Measurements from ENCODE around the gene DPF3.

The DPF3 gene

DNA sequence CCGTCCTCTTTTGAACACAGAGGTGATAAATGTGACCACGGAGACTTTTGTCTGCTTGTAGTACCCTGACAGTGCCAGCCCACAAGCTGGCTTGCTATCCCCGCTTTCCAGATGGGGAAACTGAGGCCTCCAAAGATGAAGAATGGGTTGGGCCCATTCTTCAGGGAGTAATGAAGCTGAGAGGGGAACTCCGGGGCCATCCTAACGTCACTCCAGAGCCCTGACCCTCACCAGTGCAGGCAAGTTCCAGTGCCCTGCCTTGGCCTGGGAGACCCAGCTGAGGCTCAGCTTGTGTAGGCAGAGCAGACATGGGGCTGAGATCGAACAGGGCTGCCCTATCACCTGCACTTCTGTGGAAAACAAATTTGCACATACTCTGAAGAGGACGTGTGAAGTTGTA, 277.1 kb downstream of the DPF3 start:
- H3K4me3 ChIP-seq (ENCODE audit: low read length), result no peak overlapping the region

GRCh38 chr14:72616294-72616693, 277.6 kb downstream of the DPF3 start:
- Histone ChIP-seq H3K27ac (ENCODE audit: low read depth, low read length) (no peak overlapping the region), H3K27me3 (ENCODE audit: control insufficient read depth, low read length) (no peaks in the 10 kb centered on the region), H3F3A (ENCODE audit: control insufficient read depth, insufficient read depth) (no peaks in the 10 kb centered on the region), H4K20me1 (ENCODE audit: control insufficient read depth, insufficient read depth, low read depth, low read length) (no peaks in the 10 kb centered on the region), H3K4me3 (ENCODE audit: low read length) (no peak overlapping the region), H3K4me1 (ENCODE audit: control insufficient read depth, low read length) (no peaks in the 10 kb centered on the region), H3K4me2 (ENCODE audit: low read length) (no peak overlapping the region), H3K9me2 (replicated peaks; ENCODE audit: control insufficient read depth, low read length) (no peaks in the 10 kb centered on the region), H3K9me3 (ENCODE audit: control insufficient read depth, insufficient read depth, low read length) (no peaks in the 10 kb centered on the region), H3K36me3 (ENCODE audit: control insufficient read depth, low read length) (no peaks in the 10 kb centered on the region), H3K79me2 (ENCODE audit: control insufficient read depth, low read length) (no peaks in the 10 kb centered on the region)
- TF ChIP-seq, protein P1, sequence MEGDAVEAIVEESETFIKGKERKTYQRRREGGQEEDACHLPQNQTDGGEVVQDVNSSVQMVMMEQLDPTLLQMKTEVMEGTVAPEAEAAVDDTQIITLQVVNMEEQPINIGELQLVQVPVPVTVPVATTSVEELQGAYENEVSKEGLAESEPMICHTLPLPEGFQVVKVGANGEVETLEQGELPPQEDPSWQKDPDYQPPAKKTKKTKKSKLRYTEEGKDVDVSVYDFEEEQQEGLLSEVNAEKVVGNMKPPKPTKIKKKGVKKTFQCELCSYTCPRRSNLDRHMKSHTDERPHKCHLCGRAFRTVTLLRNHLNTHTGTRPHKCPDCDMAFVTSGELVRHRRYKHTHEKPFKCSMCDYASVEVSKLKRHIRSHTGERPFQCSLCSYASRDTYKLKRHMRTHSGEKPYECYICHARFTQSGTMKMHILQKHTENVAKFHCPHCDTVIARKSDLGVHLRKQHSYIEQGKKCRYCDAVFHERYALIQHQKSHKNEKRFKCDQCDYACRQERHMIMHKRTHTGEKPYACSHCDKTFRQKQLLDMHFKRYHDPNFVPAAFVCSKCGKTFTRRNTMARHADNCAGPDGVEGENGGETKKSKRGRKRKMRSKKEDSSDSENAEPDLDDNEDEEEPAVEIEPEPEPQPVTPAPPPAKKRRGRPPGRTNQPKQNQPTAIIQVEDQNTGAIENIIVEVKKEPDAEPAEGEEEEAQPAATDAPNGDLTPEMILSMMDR (IDR thresholded peaks at IDR 0.05; ENCODE audit: low read depth, low read length, poor library complexity, severe bottlenecking), result no peak
- TF ChIP-seq EZH2phosphoT487 (IDR thresholded peaks at IDR 0.05; ENCODE audit: borderline replicate concordance, low read length), result no peak

More for the DNA sequence above, 277.1 kb downstream of the DPF3 start:
- H3F3A ChIP-seq (ENCODE audit: control insufficient read depth, insufficient read depth), result no peaks in the 10 kb centered on the region
- no peaks in the 10 kb centered on the region for H3K9me3 ChIP-seq (ENCODE audit: control insufficient read depth, insufficient read depth, low read length)
- no peak for TF ChIP-seq EZH2phosphoT487 (IDR thresholded peaks at IDR 0.05; ENCODE audit: borderline replicate concordance, low read length)
- TF ChIP-seq, protein P1 (IDR thresholded peaks at IDR 0.05; ENCODE audit: low read depth, low read length, poor library complexity, severe bottlenecking), result no peak
- no peak overlapping the region for H3K4me2 ChIP-seq (ENCODE audit: low read length)
- H3K79me2 ChIP-seq (ENCODE audit: control insufficient read depth, low read length), result no peaks in the 10 kb centered on the region
- no peaks in the 10 kb centered on the region for H3K9me2 ChIP-seq (replicated peaks; ENCODE audit: control insufficient read depth, low read length)
- no peak overlapping the region for H3K27ac ChIP-seq (ENCODE audit: low read depth, low read length)
- no peaks in the 10 kb centered on the region for H3K36me3 ChIP-seq (ENCODE audit: control insufficient read depth, low read length)
- no peaks in the 10 kb centered on the region for H4K20me1 ChIP-seq (ENCODE audit: control insufficient read depth, insufficient read depth, low read depth, low read length)
- no peaks in the 10 kb centered on the region for H3K27me3 ChIP-seq (ENCODE audit: control insufficient read depth, low read length)
- H3K4me1 ChIP-seq (ENCODE audit: control insufficient read depth, low read length), result no peaks in the 10 kb centered on the region

DNA sequence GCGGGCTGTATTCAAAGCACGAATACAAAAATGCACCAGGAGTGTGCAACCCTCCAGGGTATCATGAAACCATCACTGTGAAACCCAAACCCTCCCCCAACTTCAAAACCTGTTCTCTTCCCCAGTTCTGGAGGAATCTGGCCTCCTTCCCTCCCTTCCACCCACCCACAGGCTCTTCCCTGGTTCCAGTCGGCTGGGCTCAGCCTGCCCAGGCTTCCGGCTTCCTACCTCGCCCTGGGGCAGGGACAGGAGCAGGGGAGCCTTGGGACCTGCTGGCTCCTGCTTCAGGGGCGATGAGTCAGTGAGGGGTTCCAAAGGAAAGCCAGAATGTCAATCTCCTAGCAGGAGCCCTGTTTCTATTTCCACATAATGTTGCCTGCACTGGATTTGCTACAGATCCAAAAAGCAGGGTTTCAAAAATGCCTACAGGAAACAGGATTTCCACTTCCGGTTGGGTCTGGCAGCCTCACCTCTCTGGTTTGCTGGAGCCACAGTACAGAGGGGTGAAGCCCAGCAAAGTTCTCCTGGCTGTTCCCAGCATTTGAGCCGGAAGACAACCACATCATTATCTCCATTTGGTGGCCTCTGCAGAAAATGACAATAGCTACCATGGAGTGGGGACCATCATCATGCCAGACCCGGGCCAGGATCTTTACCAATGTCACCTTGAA, 278.3 kb downstream of the DPF3 start:
- H3F3A ChIP-seq (ENCODE audit: control insufficient read depth, insufficient read depth), result no peaks in the 10 kb centered on the region
- H3K4me3 ChIP-seq (ENCODE audit: low read length), result no peak overlapping the region
- no peaks in the 10 kb centered on the region for H3K9me3 ChIP-seq (ENCODE audit: control insufficient read depth, insufficient read depth, low read length)
- no peaks in the 10 kb centered on the region for H3K79me2 ChIP-seq (ENCODE audit: control insufficient read depth, low read length)
- H4K20me1 ChIP-seq (ENCODE audit: control insufficient read depth, insufficient read depth, low read depth, low read length), result no peaks in the 10 kb centered on the region
- H3K9me2 ChIP-seq (replicated peaks; ENCODE audit: control insufficient read depth, low read length), result no peaks in the 10 kb centered on the region
- H3K27ac ChIP-seq (ENCODE audit: low read depth, low read length), result no peak overlapping the region
- no peak overlapping the region for H3K4me2 ChIP-seq (ENCODE audit: low read length)
- TF ChIP-seq, protein P1 (IDR thresholded peaks at IDR 0.05; ENCODE audit: low read depth, low read length, poor library complexity, severe bottlenecking), result no peak
- TF ChIP-seq EZH2phosphoT487 (IDR thresholded peaks at IDR 0.05; ENCODE audit: borderline replicate concordance, low read length), result no peak
- no peaks in the 10 kb centered on the region for H3K27me3 ChIP-seq (ENCODE audit: control insufficient read depth, low read length)
- H3K36me3 ChIP-seq (ENCODE audit: control insufficient read depth, low read length), result no peaks in the 10 kb centered on the region
- H3K4me1 ChIP-seq (ENCODE audit: control insufficient read depth, low read length), result no peaks in the 10 kb centered on the region
